HepG2 (cell line): ENCODE data around the gene MXI1. TPM values are rescaled to one million over a fixed set of nuclear protein-coding genes. Genes with fewer than 3 reads are reported as not detected.

Experiments used
- ATRX ChIP-seq: sonication (generic); formaldehyde crosslinking; IDR thresholded peaks from 2 replicates; pipeline ENCODE4 v1.4.0; 2020; ENCODE audit warnings: missing genetic modification reagents, borderline replicate concordance
- CEBPG ChIP-seq: IDR thresholded peaks from 2 replicates; pipeline ENCODE4 v1.6.1; 2016
- DMAP1 ChIP-seq: IDR thresholded peaks from 2 replicates; pipeline ENCODE4 v1.6.1; 2016
- EEA1 ChIP-seq: sonication (generic); formaldehyde crosslinking; IDR thresholded peaks from 2 replicates; pipeline ENCODE4 v1.5.1; 2020; ENCODE audit warnings: mild to moderate bottlenecking, missing genetic modification reagents, borderline replicate concordance
- FOXC1 ChIP-seq: sonication (generic); formaldehyde crosslinking; IDR thresholded peaks from 2 replicates; pipeline ENCODE4 v1.8.0; 2022; ENCODE audit warnings: mild to moderate bottlenecking, missing genetic modification reagents, borderline replicate concordance
- GABPB1 ChIP-seq: IDR thresholded peaks from 2 replicates; pipeline ENCODE4 v1.6.1; 2016; ENCODE audit warnings: mild to moderate bottlenecking, missing genetic modification reagents, moderate library complexity, missing compliant biosample characterization
- KLF6 ChIP-seq: IDR thresholded peaks from 2 replicates; pipeline ENCODE4 v1.8.0; 2016; ENCODE audit warnings: missing biosample characterization, missing genetic modification reagents
- MBD4 ChIP-seq: IDR thresholded peaks from 2 replicates; pipeline ENCODE4 v1.6.1; 2012; ENCODE audit warnings: low read length, inconsistent platforms, borderline replicate concordance
- PLRG1 ChIP-seq: fragments of 450-650 bp; conservative IDR thresholded peaks from 2 replicates; pipeline ENCODE4 v1.6.1; 2016
- POLR2A ChIP-seq, 2 experiments: IDR thresholded peaks; 2 replicates each; pipeline ENCODE4 v1.6.1; 2011; ENCODE audit warnings: low read depth in 2 of 2, low read length in 2 of 2, mild to moderate bottlenecking in 1 of 2, moderate library complexity in 1 of 2; ENCODE audit not compliant: insufficient read depth in 1 of 2
- SIN3A ChIP-seq: IDR thresholded peaks from 2 replicates; pipeline ENCODE4 v1.6.1; 2011; ENCODE audit warnings: low read depth, mild to moderate bottlenecking, control low read depth, low read length, borderline replicate concordance
- SMAD9 ChIP-seq: sonication (generic); formaldehyde crosslinking; IDR thresholded peaks from 2 replicates; pipeline ENCODE4 v1.5.1; 2020; ENCODE audit warnings: mild to moderate bottlenecking, missing genetic modification reagents
- SMC3 ChIP-seq: IDR thresholded peaks from 2 replicates; pipeline ENCODE4 v1.6.1; 2011; ENCODE audit warnings: low read length, improper control_type of control experiment
- SNAPC5 ChIP-seq: sonication (generic); formaldehyde crosslinking; IDR thresholded peaks from 2 replicates; pipeline ENCODE4 v1.8.1; 2023; ENCODE audit warnings: mild to moderate bottlenecking, missing genetic modification reagents, borderline replicate concordance
- STAT5B ChIP-seq: sonication (generic); formaldehyde crosslinking; IDR thresholded peaks from 2 replicates; pipeline ENCODE4 v1.4.0; 2020; ENCODE audit warnings: missing genetic modification reagents
- WIZ ChIP-seq: sonication (generic); formaldehyde crosslinking; IDR thresholded peaks from 2 replicates; pipeline ENCODE4 v1.5.1; 2020; ENCODE audit warnings: mild to moderate bottlenecking, missing genetic modification reagents
- ZFP90 ChIP-seq: sonication (generic); formaldehyde crosslinking; IDR thresholded peaks from 2 replicates; pipeline ENCODE4 v1.8.0; 2022; ENCODE audit warnings: missing genetic modification reagents, mild to moderate bottlenecking, inconsistent platforms, borderline replicate concordance
- ZNF367 ChIP-seq: sonication (generic); formaldehyde crosslinking; IDR thresholded peaks from 2 replicates; pipeline ENCODE4 v1.4.0; 2020; ENCODE audit warnings: missing genetic modification reagents, borderline replicate concordance
- ZNF430 ChIP-seq: sonication (generic); formaldehyde crosslinking; IDR thresholded peaks from 2 replicates; pipeline ENCODE4 v1.9.0; 2021; ENCODE audit warnings: mild to moderate bottlenecking, missing genetic modification reagents
- ZNF607 ChIP-seq: sonication (generic); formaldehyde crosslinking; IDR thresholded peaks from 2 replicates; pipeline ENCODE4 v1.5.1; 2020; ENCODE audit warnings: missing genetic modification reagents, mild to moderate bottlenecking, borderline replicate concordance
- ZNF768 ChIP-seq: sonication (generic); formaldehyde crosslinking; IDR thresholded peaks from 2 replicates; pipeline ENCODE4 v1.4.0; 2020; ENCODE audit warnings: missing genetic modification reagents
- ZNF784 ChIP-seq: sonication (generic); formaldehyde crosslinking; IDR thresholded peaks from 2 replicates; pipeline ENCODE4 v1.5.1; 2020; ENCODE audit warnings: missing genetic modification reagents, mild to moderate bottlenecking, borderline replicate concordance
- polyA plus RNA-seq, 8 experiments: library from polyadenylated mRNA; depleted of rRNA in 3 of 8; stranded (reverse) in 7 of 8; unstranded in 1 of 8; fragments of >200 nt; fragmentation: Illumina TruSeq in 4 of 8; extraction: Trizol in 4 of 8; gene quantifications; 2 replicates each; pipeline versions ENCODE4 v1.2.1 to v1.2.3, GENCODE V29; 2011 to 2016; ENCODE audit warnings: low read depth in 4 of 8, missing spikeins in 1 of 8, mixed read lengths in 1 of 8; ENCODE audit not compliant: insufficient read depth in 1 of 8
- total RNA-seq, 5 experiments: library from RNA; depleted of rRNA; stranded (reverse); fragments of >200 nt; fragmentation: Illumina TruSeq; extraction: Trizol; gene quantifications; 2 replicates each; pipeline ENCODE4 v1.2.3, GENCODE V29; 2016; ENCODE audit warnings: low read depth in 1 of 5
- TF ChIP-seq, protein P1 (sequence below): IDR thresholded peaks from 2 replicates; pipeline ENCODE4 v1.6.1; 2016; ENCODE audit warnings: low read depth, control low read depth
- TF ChIP-seq, protein P2 (sequence below): sonication (generic); formaldehyde crosslinking; IDR thresholded peaks from 2 replicates; pipeline ENCODE4 v1.4.0; 2020; ENCODE audit warnings: low read depth, mild to moderate bottlenecking, missing genetic modification reagents
- TF ChIP-seq, protein P3 (sequence below): sonication (generic); formaldehyde crosslinking; IDR thresholded peaks from 2 replicates; pipeline ENCODE4 v1.4.0; 2020; ENCODE audit warnings: missing genetic modification reagents

Gene MXI1
- total and polyA plus RNA-seq, 2 of the 13 experiments (the other 11 are each of a cell fraction or from before 2014, with no cell fraction given) = 6.6 to 22.0 TPM

GRCh38 chr10:110210674-110211464 is 3.5 kb downstream of the MXI1 start (continued):
- peak; percentile 56 for TF ChIP-seq CEBPG (CRISPR knock-in tag)
- TF ChIP-seq SMAD9 = no peak
- no peak for TF ChIP-seq SNAPC5
- TF ChIP-seq WIZ (CRISPR knock-in tag) = 0 out of 2 replicates have a peak, but pooled peaks have one; percentile 63
- TF ChIP-seq, protein P1, sequence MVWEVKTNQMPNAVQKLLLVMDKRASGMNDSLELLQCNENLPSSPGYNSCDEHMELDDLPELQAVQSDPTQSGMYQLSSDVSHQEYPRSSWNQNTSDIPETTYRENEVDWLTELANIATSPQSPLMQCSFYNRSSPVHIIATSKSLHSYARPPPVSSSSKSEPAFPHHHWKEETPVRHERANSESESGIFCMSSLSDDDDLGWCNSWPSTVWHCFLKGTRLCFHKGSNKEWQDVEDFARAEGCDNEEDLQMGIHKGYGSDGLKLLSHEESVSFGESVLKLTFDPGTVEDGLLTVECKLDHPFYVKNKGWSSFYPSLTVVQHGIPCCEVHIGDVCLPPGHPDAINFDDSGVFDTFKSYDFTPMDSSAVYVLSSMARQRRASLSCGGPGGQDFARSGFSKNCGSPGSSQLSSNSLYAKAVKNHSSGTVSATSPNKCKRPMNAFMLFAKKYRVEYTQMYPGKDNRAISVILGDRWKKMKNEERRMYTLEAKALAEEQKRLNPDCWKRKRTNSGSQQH (CRISPR knock-in tag) = no peak
- no peak for TF ChIP-seq MBD4
- TF ChIP-seq ZNF607 (CRISPR knock-in tag) = peak; percentile 46; the same call in 1 of the 2 replicates
- no peak for TF ChIP-seq ZNF784 (CRISPR knock-in tag)
- TF ChIP-seq ATRX (CRISPR knock-in tag) = no peak
- TF ChIP-seq EEA1 (CRISPR knock-in tag) = peak; percentile 33; the same call in 1 of the 2 replicates
- TF ChIP-seq STAT5B = no peak
- TF ChIP-seq FOXC1 (CRISPR knock-in tag) = no peak
- TF ChIP-seq ZNF367 (CRISPR knock-in tag) = no peak
- TF ChIP-seq POLR2A (IDR thresholded peaks at IDR 0.05; ENCODE audit: insufficient read depth in 1 of 2, low read depth in 2 of 2, low read length in 2 of 2) = peak in 1 of 2 experiments; percentile 52; a peak in 2 of 4 replicates
- TF ChIP-seq ZNF430 = peak; percentile 30; the same call in 1 of the 2 replicates
- no peak for TF ChIP-seq ZFP90 (CRISPR knock-in tag)
- TF ChIP-seq KLF6 (CRISPR knock-in tag) = peak; percentile 7; the same call in 1 of the 2 replicates
- TF ChIP-seq, protein P2, sequence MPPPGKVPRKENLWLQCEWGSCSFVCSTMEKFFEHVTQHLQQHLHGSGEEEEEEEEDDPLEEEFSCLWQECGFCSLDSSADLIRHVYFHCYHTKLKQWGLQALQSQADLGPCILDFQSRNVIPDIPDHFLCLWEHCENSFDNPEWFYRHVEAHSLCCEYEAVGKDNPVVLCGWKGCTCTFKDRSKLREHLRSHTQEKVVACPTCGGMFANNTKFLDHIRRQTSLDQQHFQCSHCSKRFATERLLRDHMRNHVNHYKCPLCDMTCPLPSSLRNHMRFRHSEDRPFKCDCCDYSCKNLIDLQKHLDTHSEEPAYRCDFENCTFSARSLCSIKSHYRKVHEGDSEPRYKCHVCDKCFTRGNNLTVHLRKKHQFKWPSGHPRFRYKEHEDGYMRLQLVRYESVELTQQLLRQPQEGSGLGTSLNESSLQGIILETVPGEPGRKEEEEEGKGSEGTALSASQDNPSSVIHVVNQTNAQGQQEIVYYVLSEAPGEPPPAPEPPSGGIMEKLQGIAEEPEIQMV (CRISPR knock-in tag) = no peak
- TF ChIP-seq, protein P3, sequence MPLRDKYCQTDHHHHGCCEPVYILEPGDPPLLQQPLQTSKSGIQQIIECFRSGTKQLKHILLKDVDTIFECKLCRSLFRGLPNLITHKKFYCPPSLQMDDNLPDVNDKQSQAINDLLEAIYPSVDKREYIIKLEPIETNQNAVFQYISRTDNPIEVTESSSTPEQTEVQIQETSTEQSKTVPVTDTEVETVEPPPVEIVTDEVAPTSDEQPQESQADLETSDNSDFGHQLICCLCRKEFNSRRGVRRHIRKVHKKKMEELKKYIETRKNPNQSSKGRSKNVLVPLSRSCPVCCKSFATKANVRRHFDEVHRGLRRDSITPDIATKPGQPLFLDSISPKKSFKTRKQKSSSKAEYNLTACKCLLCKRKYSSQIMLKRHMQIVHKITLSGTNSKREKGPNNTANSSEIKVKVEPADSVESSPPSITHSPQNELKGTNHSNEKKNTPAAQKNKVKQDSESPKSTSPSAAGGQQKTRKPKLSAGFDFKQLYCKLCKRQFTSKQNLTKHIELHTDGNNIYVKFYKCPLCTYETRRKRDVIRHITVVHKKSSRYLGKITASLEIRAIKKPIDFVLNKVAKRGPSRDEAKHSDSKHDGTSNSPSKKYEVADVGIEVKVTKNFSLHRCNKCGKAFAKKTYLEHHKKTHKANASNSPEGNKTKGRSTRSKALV = no peak
- TF ChIP-seq GABPB1 (CRISPR knock-in tag) = peak; percentile 49; the same call in 1 of the 2 replicates
- TF ChIP-seq DMAP1 (CRISPR knock-in tag) = 0 out of 2 replicates have a peak, but pooled peaks have one; percentile 54
- TF ChIP-seq PLRG1 = no peak
- no peak; the same call in 1 of the 2 replicates for TF ChIP-seq SMC3
- TF ChIP-seq SIN3A = 0 out of 2 replicates have a peak, but pooled peaks have one; percentile 45
- TF ChIP-seq ZNF768 (CRISPR knock-in tag) = peak; percentile 35; the same call in 1 of the 2 replicates
